Hematopoietic multipotent progenitor cell treated with erythropoietin and hydrocortisone succinate and interleukin-3 and kit ligand, for 17 days (in vitro differentiated cells): Measurements from ENCODE around the gene CD37.

Experiments used
- DNase-seq: peaks from one replicate; pipeline ENCODE4 v3.0.0-alpha.2; 2015; ENCODE audit warnings: low spot score

The CD37 gene

DNA sequence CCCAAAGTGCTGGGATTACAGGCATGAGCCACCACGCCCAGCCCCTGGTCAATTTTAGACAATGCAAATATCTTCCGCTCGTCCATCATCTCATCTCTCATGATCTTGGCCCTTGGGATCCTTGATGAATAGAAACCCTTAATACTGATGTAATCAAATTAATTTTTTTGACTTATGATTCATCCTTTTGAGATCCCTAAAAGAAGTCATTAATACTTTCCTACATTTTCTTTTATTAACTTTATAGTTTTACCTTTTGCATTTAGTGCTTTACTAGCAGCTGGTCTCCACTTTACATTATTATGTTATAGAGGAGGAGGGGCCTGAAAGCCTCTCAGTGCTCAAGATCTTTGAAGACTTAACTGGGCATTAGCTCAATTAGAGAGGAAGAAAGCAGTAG, 45.2 kb downstream of the CD37 start:
- no peak for DNase-seq

DNA sequence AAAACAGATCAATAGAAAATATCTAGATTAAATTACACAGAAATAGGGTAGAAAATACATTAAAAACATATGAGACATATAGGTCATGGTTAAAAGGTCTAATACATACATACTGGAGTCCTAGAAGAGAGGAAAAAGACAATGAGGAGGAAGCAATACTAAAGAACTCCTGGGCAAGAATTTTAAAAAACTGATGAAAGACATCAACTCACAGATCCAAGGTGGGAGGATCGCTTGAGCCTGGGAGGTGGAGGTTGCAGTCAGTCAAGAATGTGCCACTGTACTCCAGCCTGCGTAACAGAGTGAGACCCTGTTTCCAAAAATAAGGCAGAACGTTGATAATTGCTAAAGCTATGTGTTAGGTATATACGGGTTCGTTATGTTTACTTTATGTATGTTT, 47.4 kb downstream of the CD37 start:
- no peak for DNase-seq

DNA sequence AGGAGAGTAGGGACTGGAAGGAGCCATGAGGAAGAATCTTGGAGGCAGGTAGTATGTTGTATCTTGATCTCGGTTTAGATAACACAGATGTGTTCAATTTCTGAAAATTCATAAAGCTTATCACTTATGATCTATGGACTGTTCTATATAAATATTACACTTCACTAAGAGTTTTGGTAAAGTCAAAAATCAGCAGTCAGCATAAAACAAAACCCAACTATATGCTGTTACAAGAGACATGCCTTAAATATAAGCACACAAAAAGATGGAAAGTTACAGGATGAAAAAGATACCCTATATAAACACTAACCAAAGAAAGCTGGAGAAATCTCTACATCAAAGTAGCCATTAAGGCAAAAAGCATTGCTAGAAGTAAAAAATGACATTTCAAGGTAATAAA, 48.4 kb downstream of the CD37 start:
- DNase-seq: no peak

DNA sequence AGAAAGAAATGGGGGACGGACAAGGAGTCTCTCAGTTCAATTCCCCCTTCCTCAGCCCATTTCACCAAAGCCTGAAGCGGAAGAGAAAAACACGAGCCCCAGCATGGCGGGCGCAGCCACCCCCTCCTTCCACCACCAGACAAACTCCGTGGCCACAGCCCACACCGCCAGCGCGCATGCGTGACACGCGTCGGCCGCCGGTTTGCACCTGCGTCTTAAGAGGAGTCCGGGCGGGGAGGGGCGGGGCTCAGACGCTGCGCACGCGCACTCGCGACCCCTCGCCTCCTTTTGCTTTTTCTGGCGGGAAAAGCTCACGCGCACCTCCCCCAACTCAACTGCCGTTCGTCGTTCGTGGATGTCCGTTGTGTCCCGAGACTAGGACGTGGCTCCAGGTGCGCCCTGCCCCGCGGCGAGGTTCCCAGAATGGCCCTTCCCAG, 52.7 kb downstream of the CD37 start, which contains the start of gene KASH5:
Gene KASH5 (plus strand): TSS at position 314 of the 437 bp plus-strand sequence. CDS start 2,635 bp downstream, outside the sequence.
- peak; percentile 68 for DNase-seq

DNA sequence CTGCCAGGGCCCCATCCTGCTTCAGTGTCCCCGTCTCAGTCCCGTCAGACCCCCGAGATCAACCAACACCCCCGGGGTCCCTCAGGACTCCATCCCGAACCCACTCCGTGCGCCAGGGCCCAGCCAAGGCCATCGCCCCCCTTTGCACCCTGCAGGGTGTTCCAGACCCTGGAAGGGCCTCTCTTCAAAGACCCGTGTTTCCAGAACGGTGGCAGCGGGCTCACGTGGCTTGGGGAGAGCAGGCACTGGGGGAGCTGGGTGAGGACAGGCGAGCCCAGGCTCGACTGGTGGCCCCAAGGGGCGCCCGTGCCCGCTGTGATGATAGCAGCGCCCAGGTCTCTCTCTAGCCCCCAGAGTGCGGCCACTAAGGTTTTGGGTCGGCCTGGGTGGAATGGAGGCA, 54.2 kb downstream of the CD37 start:
- DNase-seq: no peak
